HG03039 (cell line): ENCODE data around the gene ZNF101.

Experiments used
- ATAC-seq: cut with Tn5 transposase; IDR thresholded peaks from one replicate; pipeline ENCODE4 v1.9.1; 2021; ENCODE audit warnings: mild to moderate bottlenecking, moderate library complexity; ENCODE audit not compliant: unreplicated experiment

Gene ZNF101

DNA sequence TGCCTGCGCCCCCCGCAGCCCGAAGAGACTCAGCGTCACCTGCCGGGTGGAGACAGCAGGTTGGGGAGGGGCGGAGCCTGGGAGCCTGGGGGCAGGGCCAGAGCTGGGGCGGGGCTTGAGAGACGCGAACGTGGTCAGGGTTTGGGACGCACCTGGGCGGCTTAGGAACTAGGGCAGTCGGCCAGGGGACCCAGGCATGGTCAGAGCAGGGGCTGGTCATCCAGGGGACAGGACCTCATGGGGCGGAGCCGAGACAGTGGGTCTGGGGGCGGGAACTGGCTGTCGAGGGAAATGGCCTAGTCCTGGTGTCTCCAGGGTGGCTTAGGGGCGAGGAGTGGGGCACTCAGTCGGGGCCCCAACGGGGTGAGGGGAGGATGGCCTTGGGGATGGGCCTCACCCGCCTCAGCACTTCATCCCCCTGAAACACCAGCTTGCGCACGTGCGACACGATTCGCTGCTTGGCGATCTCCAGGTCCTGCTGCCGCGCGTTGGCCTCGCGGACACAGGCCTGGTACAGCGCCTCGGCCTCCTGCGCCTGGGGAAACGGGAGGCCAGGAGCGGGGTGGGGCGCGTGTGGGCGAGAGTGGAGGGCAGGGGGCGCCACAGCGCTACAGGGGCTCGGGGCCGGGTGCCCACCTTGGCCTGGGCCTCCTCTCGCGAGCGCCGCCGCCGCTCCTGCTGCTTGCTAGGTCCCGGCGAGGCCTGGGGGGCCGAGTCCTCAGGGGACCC lies 31.0 kb upstream of the ZNF101 start:
- no peak for ATAC-seq

DNA sequence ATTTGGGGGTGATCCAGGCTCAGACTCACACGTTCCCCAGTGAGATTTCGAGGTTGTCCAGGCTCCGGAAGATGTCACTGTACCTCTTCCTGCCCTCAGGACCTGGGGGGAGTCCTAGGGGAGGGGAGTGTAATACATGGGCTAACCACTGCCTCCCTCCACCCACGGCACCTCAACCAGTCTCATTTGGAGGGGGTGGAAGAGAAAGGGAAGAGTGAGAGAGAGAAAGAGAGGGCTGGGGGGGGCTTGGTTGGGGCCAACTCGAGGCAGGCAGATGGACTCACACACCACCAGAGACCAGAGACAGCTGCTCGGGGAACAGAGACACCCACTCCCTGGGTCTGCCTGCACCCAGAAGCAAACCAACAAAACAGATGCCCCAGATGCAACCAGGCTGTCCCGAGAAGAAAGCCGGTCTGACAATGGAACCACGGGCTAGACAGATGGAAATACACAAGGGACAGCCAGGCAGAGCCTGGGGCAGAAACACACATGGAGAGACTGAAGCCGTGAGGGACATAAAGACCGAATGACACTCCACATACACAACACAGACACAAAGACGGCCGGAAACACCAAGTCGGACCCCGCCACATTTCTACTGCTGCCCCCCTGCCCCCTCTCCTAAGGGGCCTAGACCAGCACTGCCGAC lies 26.0 kb upstream of the ZNF101 start:
- no peak for ATAC-seq

- peak; percentile 48 for ATAC-seq
These were observed 25.2 kb upstream of the ZNF101 start, which contains the start of gene GMIP for GRCh38 chr19:19643158-19644053. GMIP (minus strand) TSS chr19:19643657; CDS start chr19:19643529, 128 bp downstream.

DNA sequence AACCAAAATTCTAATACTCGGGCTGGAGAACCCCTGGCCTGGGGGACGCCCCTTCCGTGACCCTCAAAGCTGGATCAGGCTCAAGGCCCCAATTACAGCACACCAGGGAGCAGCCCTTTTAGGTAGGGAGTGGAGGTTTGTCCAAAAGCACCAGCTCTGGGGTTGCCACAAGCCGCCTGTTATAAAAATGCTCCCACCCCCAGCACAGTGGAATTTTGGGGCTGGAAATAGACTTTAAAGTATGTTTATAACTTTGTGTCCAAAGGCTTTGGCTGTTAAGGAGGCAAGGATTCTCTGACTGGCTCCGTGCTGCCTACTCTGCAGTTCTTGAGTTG lies 24.6 kb upstream of the ZNF101 start:
- no peak for ATAC-seq

DNA sequence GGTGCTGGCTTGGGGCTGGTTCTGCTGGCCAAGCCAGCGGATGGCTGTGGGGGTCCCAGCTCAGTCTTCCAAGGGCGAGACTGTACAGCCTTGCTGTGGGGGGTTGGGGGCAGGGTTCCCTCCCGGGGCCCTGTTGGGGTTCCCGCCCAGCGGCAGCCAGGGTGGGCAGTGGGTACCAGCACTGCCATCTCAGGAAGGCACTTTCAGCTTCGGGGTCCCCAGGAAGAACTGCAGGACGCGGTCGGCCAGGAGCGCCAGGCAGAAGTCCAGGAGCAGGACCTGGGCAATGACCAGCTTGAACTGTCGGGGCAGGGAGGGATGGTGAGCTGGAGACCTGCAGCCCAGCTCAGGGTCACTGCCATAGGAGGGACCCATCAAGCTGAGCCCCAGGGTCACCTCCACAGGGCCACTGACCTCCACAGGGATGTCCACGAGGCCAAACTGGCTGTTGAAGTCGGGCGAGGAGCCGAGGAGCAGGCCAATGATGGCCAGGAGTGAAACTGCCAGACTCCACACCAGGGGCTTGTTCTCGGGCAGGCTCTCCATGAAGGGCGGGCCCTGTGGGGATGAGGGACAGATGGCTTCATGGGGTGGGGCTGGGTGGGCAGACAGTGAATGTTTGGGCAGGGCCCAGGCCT lies 23.3 kb upstream of the ZNF101 start:
- no peak for ATAC-seq

GRCh38 chr19:19647037-19647835 lies 21.4 kb upstream of the ZNF101 start:
- ATAC-seq: no peak

DNA sequence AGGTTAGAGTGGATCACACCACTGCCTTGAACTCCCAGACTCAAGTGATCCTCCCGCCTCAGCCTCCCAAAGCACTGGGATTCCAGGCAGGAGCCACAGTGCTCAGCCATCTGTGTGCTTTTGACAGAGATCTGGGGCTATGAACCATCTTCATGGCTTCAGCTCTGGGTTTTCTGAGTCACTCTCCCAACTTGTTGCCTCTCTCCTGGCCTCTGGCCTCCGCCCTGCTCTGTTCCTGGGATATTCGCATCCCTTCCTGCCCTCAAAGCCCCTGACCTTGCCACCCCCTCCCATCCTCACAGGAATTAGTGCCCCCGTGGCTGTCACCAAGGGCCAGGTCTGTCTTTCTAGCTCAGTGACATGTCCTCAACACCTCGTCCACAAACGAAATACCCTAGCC lies 19.5 kb upstream of the ZNF101 start:
- ATAC-seq: no peak

GRCh38 chr19:19649580-19649995 lies 19.1 kb upstream of the ZNF101 start:
- no peak for ATAC-seq

GRCh38 chr19:19650331-19650730 lies 18.3 kb upstream of the ZNF101 start:
- no peak for ATAC-seq

GRCh38 chr19:19651076-19651475 lies 17.6 kb upstream of the ZNF101 start:
- ATAC-seq: no peak

GRCh38 chr19:19652482-19653295 lies 15.9 kb upstream of the ZNF101 start:
- no peak for ATAC-seq

- ATAC-seq: no peak
These were observed 15.0 kb upstream of the ZNF101 start for GRCh38 chr19:19653597-19654147.

DNA sequence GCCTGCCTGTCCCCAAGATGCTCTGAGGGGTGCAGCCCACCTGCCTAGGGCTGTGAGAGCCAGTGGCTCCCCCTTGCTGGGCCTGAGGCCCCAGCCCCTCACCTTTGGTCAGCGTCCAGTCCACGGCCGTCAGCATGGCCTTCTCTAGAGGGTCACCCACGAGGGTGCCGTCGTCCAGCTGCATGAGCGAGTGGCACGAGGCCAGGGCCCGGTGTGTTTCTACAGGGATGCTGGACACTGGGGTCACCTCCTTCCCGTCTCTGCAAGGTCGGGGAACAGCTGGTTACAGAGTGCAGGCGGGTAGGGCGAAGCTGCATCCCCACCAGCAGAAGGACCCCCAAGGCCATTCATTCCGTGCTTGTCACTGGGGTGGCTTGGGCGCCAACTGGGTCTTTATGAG lies 14.2 kb upstream of the ZNF101 start:
- ATAC-seq: no peak

- no peak for ATAC-seq
These were observed 13.5 kb upstream of the ZNF101 start for GRCh38 chr19:19655051-19655594.

- no peak for ATAC-seq
These were observed 12.8 kb upstream of the ZNF101 start for GRCh38 chr19:19655641-19656343.

DNA sequence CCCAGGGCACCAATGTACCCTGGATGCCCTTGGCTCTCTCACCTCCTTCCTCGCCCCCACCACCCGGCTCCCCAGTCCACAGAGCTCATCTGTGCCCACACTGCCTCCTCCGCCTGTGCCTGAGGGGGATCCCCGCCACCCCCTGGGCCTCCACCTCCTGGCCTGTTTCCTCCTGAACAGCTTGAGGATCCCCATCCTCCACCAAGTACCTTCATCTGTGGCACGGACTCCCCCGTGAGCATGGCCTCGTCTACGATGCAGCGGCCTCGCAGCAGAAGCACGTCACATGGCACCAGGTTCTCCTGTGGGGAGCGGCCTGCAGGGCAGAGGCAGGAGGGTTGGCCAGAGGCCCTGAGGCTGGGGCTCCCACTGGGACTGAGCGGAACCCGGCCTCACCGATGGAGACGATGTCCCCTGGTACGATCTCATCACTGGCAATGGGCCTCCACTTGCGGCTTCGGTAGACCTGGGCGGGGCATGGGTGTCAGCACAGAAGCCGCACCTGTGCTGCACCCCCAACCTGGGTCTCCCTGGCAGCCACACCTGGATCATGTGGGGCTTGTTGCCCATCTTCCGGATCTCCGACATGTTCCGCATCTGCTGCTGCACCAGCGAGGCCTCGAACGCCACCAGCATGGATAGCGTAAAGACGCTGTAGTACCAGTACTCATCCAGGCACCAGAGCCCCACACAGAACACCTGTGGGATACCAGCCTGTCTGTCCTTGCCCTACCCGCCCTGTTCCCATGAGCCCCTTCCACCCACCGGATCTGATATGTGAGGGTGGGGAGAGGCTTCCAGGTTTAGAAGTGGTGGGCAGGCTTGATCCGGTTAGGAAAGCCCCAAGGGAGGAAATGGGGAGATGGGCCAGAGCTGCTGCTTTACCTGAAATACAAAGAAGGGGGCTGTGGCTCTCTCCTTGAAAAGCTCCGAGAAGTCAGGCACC lies 11.9 kb upstream of the ZNF101 start:
- no peak for ATAC-seq

- ATAC-seq: no peak
These were observed 11.2 kb upstream of the ZNF101 start for GRCh38 chr19:19657397-19657783.
